Breast epithelium (tissue), 4 donors: ENCODE measurements around the gene SLC9A2. TPM values are rescaled to one million over a fixed set of nuclear protein-coding genes. Genes with fewer than 3 reads are reported as not detected.

Experiments
- DNase-seq, 2 donors: peaks; one replicate each; pipeline ENCODE4 v3.0.0-alpha.2; 2019; ENCODE audit warnings: low spot score in 2 of 2
- H3K27ac ChIP-seq, 2 donors: fragments of 200-600 bp; sonication (generic) in 1 of 2; one replicate each; pipeline ENCODE4 v1.5.1; 2016 to 2019; ENCODE audit warnings: mild to moderate bottlenecking in 1 of 2
- H3K27me3 ChIP-seq, 2 donors: fragments of 200-600 bp; sonication (generic) in 1 of 2; one replicate each; pipeline versions ENCODE4 v1.5.1 to v1.6.0; 2017 to 2019; ENCODE audit warnings: control low read depth in 1 of 2, mild to moderate bottlenecking in 1 of 2
- H3K36me3 ChIP-seq: fragments of 200-600 bp; one replicate; pipeline ENCODE4 v1.5.1; 2019
- H3K4me1 ChIP-seq, 2 donors: fragments of 200-600 bp; sonication (generic); one replicate each; pipeline ENCODE4 v1.5.1; 2016 to 2019; ENCODE audit warnings: control low read depth in 1 of 2
- H3K4me3 ChIP-seq, 3 donors: fragments of 200-600 bp; sonication (generic); 1 replicate in 2 of 3; 2 replicates in 1 of 3; pipeline ENCODE4 v1.5.1; 2016 to 2019; ENCODE audit warnings: mild to moderate bottlenecking in 3 of 3, moderate library complexity in 2 of 3
- H3K9me3 ChIP-seq, 2 donors: fragments of 200-600 bp; sonication (generic) in 1 of 2; one replicate each; pipeline ENCODE4 v1.5.1; 2016 to 2019; ENCODE audit warnings: control low read depth in 1 of 2
- POLR2A ChIP-seq: fragments of 450-650 bp; IDR thresholded peaks from one replicate; pipeline ENCODE4 v1.6.1; 2016; ENCODE audit warnings: antibody characterized with exemption, mild to moderate bottlenecking, moderate library complexity
- POLR2AphosphoS5 ChIP-seq, 3 donors: sonication (generic); formaldehyde crosslinking; IDR thresholded peaks; one replicate each; pipeline ENCODE4 v1.6.1; 2017; ENCODE audit warnings: antibody characterized with exemption in 3 of 3
- intact Hi-C: fragments of 100-400 bp; cut with DNase I; formaldehyde crosslinking; loops from one replicate; pipeline ENCODE4 v1.15.1; 2023; ENCODE audit warnings: low total_unique reads
- total RNA-seq, 3 donors: library from RNA; depleted of rRNA; stranded (reverse); fragments of >200 nt; gene quantifications; one replicate each; pipeline ENCODE4 v1.1.0, GENCODE V29; 2016
- TF ChIP-seq, protein P1 (sequence below), 3 donors: fragments of 450-650 bp; IDR thresholded peaks; one replicate each; pipeline ENCODE4 v1.5.1; 2016 to 2017; ENCODE audit warnings: antibody characterized with exemption in 3 of 3, mild to moderate bottlenecking in 3 of 3, moderate library complexity in 3 of 3

Gene SLC9A2
- total RNA-seq, 3 donors from 2014 or later, result 0.16 to 0.98 (median 0.73) TPM

DNA sequence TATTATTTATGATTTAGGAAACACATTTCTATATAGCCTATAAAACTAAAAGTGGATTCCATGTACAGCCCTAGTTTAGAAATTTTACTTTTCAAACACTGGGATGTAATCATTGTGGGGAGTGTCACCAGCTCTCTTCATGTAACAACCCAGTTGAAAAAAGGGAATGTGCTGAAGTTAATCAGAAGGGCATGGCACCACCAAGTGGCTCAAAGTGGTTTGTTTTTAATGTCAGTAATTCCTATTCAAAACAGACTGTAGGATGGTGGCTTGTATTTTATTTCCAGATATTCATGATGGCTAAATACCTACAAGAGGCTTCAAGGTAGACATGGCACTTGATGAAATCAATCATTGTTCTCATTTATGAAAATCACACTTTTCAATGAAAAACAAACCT lies 84.4 kb downstream of the SLC9A2 start:
- Histone ChIP-seq H3K27ac (no peak overlapping the region), H3K27me3 (no peaks in the 10 kb centered on the region), H3K36me3 (no peaks in the 10 kb centered on the region), H3K4me3 (no peak overlapping the region), H3K9me3 (no peaks in the 10 kb centered on the region), H3K4me1 (no peaks in the 10 kb centered on the region)
- DNase-seq, result no peak
- intact Hi-C loops, result no loop called here
- TF ChIP-seq POLR2AphosphoS5 (IDR thresholded peaks at IDR 0.05) (no peak), POLR2A (no peak)
- TF ChIP-seq, protein P1, sequence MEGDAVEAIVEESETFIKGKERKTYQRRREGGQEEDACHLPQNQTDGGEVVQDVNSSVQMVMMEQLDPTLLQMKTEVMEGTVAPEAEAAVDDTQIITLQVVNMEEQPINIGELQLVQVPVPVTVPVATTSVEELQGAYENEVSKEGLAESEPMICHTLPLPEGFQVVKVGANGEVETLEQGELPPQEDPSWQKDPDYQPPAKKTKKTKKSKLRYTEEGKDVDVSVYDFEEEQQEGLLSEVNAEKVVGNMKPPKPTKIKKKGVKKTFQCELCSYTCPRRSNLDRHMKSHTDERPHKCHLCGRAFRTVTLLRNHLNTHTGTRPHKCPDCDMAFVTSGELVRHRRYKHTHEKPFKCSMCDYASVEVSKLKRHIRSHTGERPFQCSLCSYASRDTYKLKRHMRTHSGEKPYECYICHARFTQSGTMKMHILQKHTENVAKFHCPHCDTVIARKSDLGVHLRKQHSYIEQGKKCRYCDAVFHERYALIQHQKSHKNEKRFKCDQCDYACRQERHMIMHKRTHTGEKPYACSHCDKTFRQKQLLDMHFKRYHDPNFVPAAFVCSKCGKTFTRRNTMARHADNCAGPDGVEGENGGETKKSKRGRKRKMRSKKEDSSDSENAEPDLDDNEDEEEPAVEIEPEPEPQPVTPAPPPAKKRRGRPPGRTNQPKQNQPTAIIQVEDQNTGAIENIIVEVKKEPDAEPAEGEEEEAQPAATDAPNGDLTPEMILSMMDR (IDR thresholded peaks at IDR 0.05), result no peak

DNA sequence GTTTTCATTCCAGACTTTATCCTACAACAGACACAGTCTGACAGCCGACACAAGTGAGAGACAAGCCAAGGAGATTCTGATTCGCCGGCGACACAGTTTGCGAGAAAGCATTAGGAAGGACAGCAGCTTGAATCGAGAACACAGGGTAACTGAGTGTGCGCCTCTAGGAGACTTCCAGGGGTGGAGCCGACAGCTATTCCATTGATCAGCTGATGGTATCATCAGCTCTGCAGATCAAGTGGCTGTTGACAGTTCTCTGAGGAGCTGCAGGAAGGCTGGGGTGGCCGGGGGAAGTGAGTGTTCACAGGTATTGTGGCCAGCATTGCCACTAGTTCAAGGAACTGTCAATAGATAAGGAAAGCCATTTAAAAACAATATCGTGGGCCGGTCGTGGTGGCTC lies 85.2 kb downstream of the SLC9A2 start:
- H3K9me3 ChIP-seq, result no peaks in the 10 kb centered on the region
- no peak for DNase-seq
- no peaks in the 10 kb centered on the region for H3K27me3 ChIP-seq
- no peak overlapping the region for H3K27ac ChIP-seq
- no peak overlapping the region for H3K4me3 ChIP-seq
- TF ChIP-seq POLR2AphosphoS5 (IDR thresholded peaks at IDR 0.05) (no peak), POLR2A (no peak)
- TF ChIP-seq, protein P1 (IDR thresholded peaks at IDR 0.05), result no peak
- no peaks in the 10 kb centered on the region for H3K4me1 ChIP-seq
- H3K36me3 ChIP-seq, result no peaks in the 10 kb centered on the region
- intact Hi-C loops, result no loop called here

DNA sequence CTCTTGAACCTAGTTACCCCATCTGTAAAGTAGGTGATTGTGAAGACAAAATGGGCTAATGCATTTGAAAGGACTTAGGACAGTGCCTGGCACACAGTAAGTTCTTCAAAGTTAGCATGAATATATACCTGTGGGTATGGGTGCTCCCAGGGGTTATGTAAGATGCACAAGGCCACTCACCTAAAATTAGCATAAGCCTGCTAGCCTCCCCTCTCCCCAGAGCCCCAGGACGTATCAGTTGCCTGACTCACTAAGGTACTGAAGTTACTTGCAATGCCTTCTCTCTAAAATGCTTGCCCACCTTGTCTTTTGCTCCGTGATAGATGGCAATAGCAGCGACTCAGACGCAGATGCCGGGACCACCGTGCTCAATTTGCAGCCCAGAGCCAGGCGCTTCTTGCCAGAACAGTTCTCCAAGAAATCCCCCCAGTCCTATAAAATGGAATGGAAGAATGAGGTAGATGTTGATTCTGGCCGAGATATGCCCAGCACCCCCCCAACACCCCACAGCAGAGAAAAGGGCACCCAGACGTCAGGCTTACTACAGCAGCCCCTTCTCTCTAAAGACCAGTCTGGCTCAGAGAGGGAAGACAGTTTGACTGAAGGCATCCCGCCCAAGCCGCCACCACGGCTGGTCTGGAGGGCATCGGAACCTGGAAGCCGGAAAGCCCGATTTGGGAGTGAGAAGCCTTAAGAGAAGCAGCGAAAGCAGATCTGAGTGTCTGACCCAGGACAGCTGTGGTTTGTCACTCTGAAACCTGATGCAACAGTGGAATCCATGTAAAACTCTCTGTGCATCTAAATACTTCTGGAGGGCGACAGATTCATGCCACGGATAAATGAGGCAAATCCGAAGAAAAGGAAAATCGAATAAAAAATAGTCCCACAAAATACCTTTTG lies 88.7 kb downstream of the SLC9A2 start:
- Histone ChIP-seq H3K9me3 (no peaks in the 10 kb centered on the region), H3K4me3 (no peak overlapping the region), H3K4me1 (no peaks in the 10 kb centered on the region), H3K27me3 (no peaks in the 10 kb centered on the region), H3K36me3 (no peaks in the 10 kb centered on the region), H3K27ac (no peak overlapping the region)
- intact Hi-C loops, result no loop called here
- TF ChIP-seq POLR2AphosphoS5 (IDR thresholded peaks at IDR 0.05) (no peak), POLR2A (no peak)
- TF ChIP-seq, protein P1 (IDR thresholded peaks at IDR 0.05), result no peak
- DNase-seq, result no peak

DNA sequence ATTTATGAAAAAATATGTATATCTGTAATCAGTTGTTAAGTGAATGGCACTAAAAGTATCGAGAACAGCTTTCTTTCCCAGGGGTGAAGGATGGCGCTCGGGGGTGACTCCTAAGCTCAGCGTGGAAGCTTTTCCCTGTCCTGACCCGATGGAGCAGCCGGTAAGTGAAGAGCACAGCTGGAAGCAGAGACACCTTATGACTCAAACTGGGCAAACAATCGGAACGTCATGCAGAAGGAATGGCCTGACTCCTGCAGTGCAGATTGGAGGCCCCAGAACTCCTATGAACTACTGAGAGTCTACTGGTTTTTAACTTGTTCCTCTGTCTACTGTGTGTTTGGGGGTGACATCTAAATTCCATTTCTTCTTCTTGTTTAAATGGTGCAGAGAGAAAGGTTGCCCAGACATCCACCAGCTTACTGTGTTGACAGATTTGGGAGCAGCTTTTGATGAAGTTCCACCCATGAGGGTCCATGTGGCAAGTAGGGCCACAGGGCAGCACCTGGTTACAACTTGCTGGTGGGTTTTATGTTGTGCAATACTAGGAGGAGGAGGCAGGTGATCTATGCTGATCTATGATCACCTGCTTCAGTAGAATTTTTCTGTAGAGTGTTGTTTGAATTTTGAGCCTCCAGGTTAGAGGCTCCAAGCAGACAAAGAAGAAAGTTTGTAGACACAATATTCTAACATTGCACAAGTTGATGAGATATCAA lies 89.7 kb downstream of the SLC9A2 start:
- TF ChIP-seq POLR2AphosphoS5 (IDR thresholded peaks at IDR 0.05) (no peak), POLR2A (no peak)
- TF ChIP-seq, protein P1 (IDR thresholded peaks at IDR 0.05), result no peak
- DNase-seq, result no peak
- no peaks in the 10 kb centered on the region for H3K36me3 ChIP-seq
- H3K27ac ChIP-seq, result no peak overlapping the region
- H3K27me3 ChIP-seq, result no peaks in the 10 kb centered on the region
- intact Hi-C loops, result no loop called here
- no peak overlapping the region for H3K4me3 ChIP-seq
- no peaks in the 10 kb centered on the region for H3K4me1 ChIP-seq
- no peaks in the 10 kb centered on the region for H3K9me3 ChIP-seq
